SKM-1 (cell line): ENCODE results near the gene GALNT1.

Experiments
- DNase-seq: peaks from one replicate; lab custom pipeline; 2025; ENCODE audit not compliant: unreplicated experiment; lab: John Stamatoyannopoulos, UW

GALNT1 gene

GRCh38 chr18:35749701-35750100, 168.2 kb downstream of the GALNT1 start:
- DNase-seq, result no peak

GRCh38 chr18:35750929-35751328, 169.4 kb downstream of the GALNT1 start:
- DNase-seq, result no peak

- DNase-seq, result no peak
Observed at GRCh38 chr18:35753306-35753910, 171.9 kb downstream of the GALNT1 start.

GRCh38 chr18:35754464-35754863, 172.9 kb downstream of the GALNT1 start:
- DNase-seq, result no peak

- no peak for DNase-seq
Observed at GRCh38 chr18:35755369-35755768, 173.8 kb downstream of the GALNT1 start.

- peak; percentile 13 for DNase-seq
Observed at GRCh38 chr18:35756506-35757117, 175.1 kb downstream of the GALNT1 start.
